ENCODE data around the gene MRPS9.
A peak's percentile ranks its signal among the peaks of the same experiment; 100 is the strongest.

Gene MRPS9

DNA sequence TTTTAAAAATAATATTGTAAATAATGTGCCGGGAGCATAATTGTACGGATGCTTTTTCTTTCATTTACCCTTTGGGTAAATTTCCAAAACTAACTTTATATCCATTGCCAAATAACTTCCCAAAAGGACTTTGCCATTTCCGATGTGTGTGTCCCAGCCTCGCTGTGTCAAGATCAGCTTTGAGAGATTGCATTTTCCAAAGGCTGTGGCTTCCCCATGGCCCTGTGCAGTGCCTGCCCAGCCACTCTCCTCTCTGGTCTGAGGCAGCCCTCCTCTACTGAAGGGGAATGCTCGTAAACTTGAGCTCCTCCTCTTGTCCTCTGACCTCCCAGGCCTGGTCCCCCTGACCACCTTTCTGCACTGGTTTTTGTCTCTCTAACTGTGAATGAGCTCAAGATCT is 78.5 kb downstream of the MRPS9 start:
- DNase-seq (ENCODE audit: low read depth) = no peak
- H3K4me3 ChIP-seq (ENCODE audit: low read depth, low read length) = no peak overlapping the region
- TF ChIP-seq, protein P1, sequence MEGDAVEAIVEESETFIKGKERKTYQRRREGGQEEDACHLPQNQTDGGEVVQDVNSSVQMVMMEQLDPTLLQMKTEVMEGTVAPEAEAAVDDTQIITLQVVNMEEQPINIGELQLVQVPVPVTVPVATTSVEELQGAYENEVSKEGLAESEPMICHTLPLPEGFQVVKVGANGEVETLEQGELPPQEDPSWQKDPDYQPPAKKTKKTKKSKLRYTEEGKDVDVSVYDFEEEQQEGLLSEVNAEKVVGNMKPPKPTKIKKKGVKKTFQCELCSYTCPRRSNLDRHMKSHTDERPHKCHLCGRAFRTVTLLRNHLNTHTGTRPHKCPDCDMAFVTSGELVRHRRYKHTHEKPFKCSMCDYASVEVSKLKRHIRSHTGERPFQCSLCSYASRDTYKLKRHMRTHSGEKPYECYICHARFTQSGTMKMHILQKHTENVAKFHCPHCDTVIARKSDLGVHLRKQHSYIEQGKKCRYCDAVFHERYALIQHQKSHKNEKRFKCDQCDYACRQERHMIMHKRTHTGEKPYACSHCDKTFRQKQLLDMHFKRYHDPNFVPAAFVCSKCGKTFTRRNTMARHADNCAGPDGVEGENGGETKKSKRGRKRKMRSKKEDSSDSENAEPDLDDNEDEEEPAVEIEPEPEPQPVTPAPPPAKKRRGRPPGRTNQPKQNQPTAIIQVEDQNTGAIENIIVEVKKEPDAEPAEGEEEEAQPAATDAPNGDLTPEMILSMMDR (IDR thresholded peaks at IDR 0.05; ENCODE audit: low read depth, low read length, missing control alignments) = no peak

DNA sequence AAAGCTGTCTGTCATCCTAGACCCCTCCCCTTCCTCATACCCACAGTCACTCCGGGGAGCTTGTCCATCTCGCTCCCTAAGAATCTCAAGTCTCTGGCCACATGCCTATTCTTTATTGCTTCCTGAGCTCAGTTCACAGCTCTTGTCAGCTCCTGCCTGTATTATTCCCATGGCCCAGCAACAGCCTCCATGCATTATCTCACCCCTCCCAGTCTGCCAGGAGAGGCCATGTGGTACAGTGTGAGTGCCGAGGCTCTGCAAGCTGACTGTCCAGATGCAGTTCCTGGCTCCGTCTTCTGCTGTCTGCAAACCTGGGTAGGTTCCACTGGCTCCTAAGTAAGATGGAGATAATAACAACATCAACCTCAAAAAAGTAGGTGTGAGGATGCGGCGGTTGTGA is 79.7 kb downstream of the MRPS9 start:
- TF ChIP-seq, protein P1 (IDR thresholded peaks at IDR 0.05; ENCODE audit: low read depth, low read length, missing control alignments) = no peak
- no peak overlapping the region for H3K4me3 ChIP-seq (ENCODE audit: low read depth, low read length)
- DNase-seq (ENCODE audit: low read depth) = no peak

DNA sequence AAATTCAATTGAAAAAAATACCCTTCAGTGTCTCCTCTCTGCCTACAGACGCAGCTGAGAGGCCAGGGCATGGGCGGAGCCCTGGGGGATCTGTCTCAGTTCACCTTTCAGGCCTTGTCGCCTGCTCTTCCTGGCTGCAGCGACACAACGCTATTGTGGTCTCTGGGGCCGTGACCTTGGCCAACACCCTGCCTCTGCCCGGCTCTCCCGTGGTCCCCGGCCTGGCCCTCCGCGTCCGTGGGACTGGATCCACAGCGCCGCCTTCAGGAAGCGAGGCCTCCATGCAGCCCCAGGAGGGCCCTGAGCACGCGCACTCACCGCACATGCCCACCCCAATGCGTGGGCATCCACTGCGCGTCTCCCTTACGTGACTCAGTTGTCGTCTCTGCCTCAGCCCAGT is 81.1 kb downstream of the MRPS9 start:
- TF ChIP-seq, protein P1 (IDR thresholded peaks at IDR 0.05; ENCODE audit: low read depth, low read length, missing control alignments) = no peak
- H3K4me3 ChIP-seq (ENCODE audit: low read depth, low read length) = no peak overlapping the region
- DNase-seq (ENCODE audit: low read depth) = no peak

DNA sequence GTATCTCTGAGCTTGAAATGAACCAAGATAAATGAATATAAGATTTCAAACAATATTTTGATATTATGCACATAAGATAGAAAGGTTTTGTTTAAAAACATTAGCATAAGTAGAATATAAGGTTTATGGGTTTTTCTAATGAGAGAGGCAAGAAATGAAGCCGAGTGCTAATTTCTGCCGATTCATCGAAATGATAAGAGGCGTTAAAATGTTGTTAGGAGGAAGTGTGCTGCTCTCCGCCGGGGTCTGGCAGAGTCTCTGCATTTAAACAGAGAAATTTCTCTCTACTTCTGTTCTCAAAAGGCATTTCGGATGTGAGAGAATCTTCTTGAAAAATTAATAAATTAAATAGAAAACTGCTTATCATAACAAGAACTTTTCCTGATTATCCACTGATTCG is 83.6 kb downstream of the MRPS9 start:
- TF ChIP-seq, protein P1 (IDR thresholded peaks at IDR 0.05; ENCODE audit: low read depth, low read length, missing control alignments) = no peak
- DNase-seq (ENCODE audit: low read depth) = no peak
- no peak overlapping the region for H3K4me3 ChIP-seq (ENCODE audit: low read depth, low read length)

DNA sequence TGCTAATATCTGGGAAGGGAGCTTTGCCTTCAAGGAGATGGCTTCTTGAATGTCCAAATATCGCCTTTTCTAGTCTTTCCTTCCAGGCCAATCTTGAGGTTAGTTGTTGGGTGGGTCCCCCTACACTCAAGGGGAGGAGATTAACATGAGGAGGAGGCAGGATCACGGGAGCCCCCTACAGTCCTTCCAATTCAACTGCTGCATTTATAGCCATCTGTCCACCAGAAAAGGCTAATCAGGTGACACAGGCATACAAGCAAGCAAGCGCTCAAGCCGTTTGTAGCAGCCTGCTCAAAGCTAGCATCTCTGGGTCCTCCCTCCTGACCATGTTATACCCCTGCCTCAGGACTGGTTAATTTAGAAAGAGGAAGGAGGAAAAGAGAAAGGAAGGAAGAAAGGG is 87.6 kb downstream of the MRPS9 start:
- no peak for DNase-seq (ENCODE audit: low read depth)
- H3K4me3 ChIP-seq (ENCODE audit: low read depth, low read length) = no peak overlapping the region
- TF ChIP-seq, protein P1 (IDR thresholded peaks at IDR 0.05; ENCODE audit: low read depth, low read length, missing control alignments) = peak; percentile 16

DNA sequence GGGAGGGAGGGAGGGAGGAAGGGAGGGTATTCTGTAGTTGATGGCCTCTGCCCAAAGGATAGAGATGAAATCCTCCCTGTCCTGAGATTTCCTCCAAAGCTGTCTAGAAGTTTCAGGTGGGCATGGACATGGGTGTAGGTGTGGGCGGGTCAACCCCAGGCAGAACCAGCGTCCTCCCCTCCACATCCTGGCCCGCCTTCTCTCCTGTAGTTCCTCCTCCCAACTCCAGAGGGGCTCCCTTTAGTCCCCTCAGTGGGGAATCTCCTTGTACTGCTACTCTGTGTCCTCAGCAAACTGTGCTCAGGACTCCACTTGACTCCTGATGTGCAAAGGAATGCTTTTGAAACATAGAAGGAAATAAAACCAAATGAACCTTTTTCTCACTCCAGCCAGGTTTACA is 88.1 kb downstream of the MRPS9 start:
- no peak for DNase-seq (ENCODE audit: low read depth)
- no peak overlapping the region for H3K4me3 ChIP-seq (ENCODE audit: low read depth, low read length)
- TF ChIP-seq, protein P1 (IDR thresholded peaks at IDR 0.05; ENCODE audit: low read depth, low read length, missing control alignments) = no peak

DNA sequence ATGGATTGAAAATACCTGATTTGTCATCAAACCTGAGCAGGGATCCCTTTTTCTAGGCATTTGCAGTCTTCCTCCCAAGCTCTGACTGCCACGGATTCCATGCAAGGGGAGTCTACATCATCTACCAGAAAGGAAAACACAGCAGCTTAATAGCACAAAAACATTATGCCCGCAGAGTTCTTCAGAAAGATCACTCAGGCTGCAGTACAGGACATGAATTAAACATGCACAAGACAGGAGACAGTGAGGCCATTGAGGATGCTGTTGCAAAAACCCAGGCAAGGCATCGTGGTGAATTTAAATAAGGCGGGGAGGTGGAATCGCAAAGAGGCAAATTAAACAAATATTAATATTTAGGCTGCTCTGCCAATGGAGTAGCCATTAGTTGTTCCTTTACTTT is 88.5 kb downstream of the MRPS9 start:
- TF ChIP-seq, protein P1 (IDR thresholded peaks at IDR 0.05; ENCODE audit: low read depth, low read length, missing control alignments) = no peak
- H3K4me3 ChIP-seq (ENCODE audit: low read depth, low read length) = no peak overlapping the region
- no peak for DNase-seq (ENCODE audit: low read depth)
